Calu3 (cell line): ENCODE measurements around the gene RABGEF1. TPM values are rescaled to one million over a fixed set of nuclear protein-coding genes. Genes with fewer than 3 reads are reported as not detected.

Source experiments
- BruUV-seq: library from RNA; stranded (reverse); fragments of 400-500 nt; replicated peaks from 2 replicates; lab custom pipeline; 2021; lab: Mats Ljungman, UMichigan
- CTCF ChIA-PET: fragments of 300-600 bp; sonication (Branson Sonifier 250); formaldehyde crosslinking; loops from one replicate; lab custom pipeline; 2022; ENCODE audit warnings: antibody characterized with exemption; lab: Charles Lee
- DNase-seq: peaks from one replicate; pipeline ENCODE4 v3.0.0; 2022
- H3K27ac Mint-ChIP-seq: one replicate; pipeline ENCODE4 v1.8.0; 2022; ENCODE audit warnings: mixed read lengths; ENCODE audit not compliant: unreplicated experiment
- H3K27me3 Mint-ChIP-seq: one replicate; pipeline ENCODE4 v1.8.0; 2022; ENCODE audit warnings: mixed read lengths; ENCODE audit not compliant: unreplicated experiment
- H3K36me3 Mint-ChIP-seq: one replicate; pipeline ENCODE4 v1.8.0; 2022; ENCODE audit warnings: mild to moderate bottlenecking, moderate library complexity, mixed read lengths; ENCODE audit not compliant: insufficient read depth, unreplicated experiment
- H3K4me1 Mint-ChIP-seq: one replicate; pipeline ENCODE4 v1.8.0; 2022; ENCODE audit warnings: mild to moderate bottlenecking, low read depth, mixed read lengths; ENCODE audit not compliant: unreplicated experiment
- H3K4me3 Mint-ChIP-seq: one replicate; pipeline ENCODE4 v1.8.0; 2022; ENCODE audit warnings: mild to moderate bottlenecking, low read depth, moderate library complexity, mixed read lengths; ENCODE audit not compliant: unreplicated experiment
- H3K9me3 Mint-ChIP-seq: one replicate; pipeline ENCODE4 v1.8.0; 2022; ENCODE audit warnings: low read depth, mixed read lengths; ENCODE audit not compliant: unreplicated experiment
- intact Hi-C: fragments of 100-400 bp; cut with micrococcal nuclease; formaldehyde crosslinking; loops from one replicate; pipeline ENCODE4 v1.10.0; 2022; ENCODE audit not compliant: unreplicated experiment
- total RNA-seq: library from RNA; stranded (reverse); gene quantifications from 2 replicates; pipeline ENCODE4 v1.2.3, GENCODE V29; 2022
- TF ChIP-seq, protein P1 (sequence below): fragments of 200-600 bp; IDR thresholded peaks from one replicate; pipeline ENCODE4 v1.8.0; 2022; ENCODE audit warnings: antibody characterized with exemption; ENCODE audit not compliant: unreplicated experiment

The RABGEF1 gene
- total RNA-seq, 1 experiment from 2014 or later: 12.2 TPM

DNA sequence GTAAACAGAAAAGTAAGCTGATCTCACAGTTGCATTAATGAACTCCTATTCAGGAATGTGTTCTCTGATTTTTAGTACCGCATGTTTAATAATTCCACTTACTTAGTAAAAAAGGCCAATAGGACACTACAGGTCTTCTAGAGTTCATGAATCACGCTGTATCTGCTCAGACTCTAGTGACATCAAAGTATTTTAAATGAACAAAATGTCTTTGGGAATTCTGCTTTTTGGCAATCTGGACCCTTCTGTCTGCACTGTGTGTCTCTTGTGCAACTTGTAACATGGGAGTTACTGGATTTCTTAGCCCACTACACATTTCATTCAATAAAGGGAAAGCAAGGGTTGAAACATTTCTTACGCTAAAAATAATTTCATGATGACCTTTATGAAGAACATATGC lies 50.2 kb downstream of the RABGEF1 start:
- Mint-ChIP-seq H3K9me3 (no peaks in the 10 kb centered on the region), H3K4me3 (no peak overlapping the region), H3K4me1 (no peaks in the 10 kb centered on the region), H3K27me3 (no peaks in the 10 kb centered on the region), H3K27ac (no peak overlapping the region), H3K36me3 (peaks cover 20% of the 10 kb centered on the region)
- DNase-seq: no peak
- intact Hi-C loops: no loop called here
- CTCF ChIA-PET: no interaction called here
- BruUV-seq: no TSS peak
- TF ChIP-seq, protein P1, sequence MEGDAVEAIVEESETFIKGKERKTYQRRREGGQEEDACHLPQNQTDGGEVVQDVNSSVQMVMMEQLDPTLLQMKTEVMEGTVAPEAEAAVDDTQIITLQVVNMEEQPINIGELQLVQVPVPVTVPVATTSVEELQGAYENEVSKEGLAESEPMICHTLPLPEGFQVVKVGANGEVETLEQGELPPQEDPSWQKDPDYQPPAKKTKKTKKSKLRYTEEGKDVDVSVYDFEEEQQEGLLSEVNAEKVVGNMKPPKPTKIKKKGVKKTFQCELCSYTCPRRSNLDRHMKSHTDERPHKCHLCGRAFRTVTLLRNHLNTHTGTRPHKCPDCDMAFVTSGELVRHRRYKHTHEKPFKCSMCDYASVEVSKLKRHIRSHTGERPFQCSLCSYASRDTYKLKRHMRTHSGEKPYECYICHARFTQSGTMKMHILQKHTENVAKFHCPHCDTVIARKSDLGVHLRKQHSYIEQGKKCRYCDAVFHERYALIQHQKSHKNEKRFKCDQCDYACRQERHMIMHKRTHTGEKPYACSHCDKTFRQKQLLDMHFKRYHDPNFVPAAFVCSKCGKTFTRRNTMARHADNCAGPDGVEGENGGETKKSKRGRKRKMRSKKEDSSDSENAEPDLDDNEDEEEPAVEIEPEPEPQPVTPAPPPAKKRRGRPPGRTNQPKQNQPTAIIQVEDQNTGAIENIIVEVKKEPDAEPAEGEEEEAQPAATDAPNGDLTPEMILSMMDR: no peak

DNA sequence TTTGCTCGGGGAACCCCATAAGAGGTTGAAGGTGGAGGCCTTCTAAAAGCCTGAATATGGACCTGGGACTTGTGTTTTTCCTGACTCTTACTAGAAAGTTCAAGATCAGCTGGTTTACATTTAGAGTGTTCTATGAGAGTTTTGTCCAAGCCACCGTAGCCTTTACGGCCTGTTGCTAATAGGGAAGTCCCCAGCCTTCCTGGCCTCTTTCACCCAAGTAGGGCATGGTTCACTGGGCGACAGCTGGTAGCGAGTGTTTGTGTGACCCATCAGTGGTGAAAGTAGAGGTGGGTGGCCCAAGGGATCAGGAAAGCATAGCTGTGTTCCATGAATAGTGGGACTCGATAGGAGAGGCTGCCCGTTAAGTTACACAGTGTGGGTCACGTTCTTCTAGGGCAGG lies 60.1 kb downstream of the RABGEF1 start:
- CTCF ChIA-PET: no interaction called here
- H3K27ac Mint-ChIP-seq: no peak overlapping the region
- intact Hi-C loops: no loop called here
- no peak overlapping the region for H3K4me3 Mint-ChIP-seq
- TF ChIP-seq, protein P1: no peak
- DNase-seq: no peak
- BruUV-seq: no TSS peak
- no peaks in the 10 kb centered on the region for H3K4me1 Mint-ChIP-seq
- no peaks in the 10 kb centered on the region for H3K9me3 Mint-ChIP-seq
- peaks cover 4% of the 10 kb centered on the region for H3K36me3 Mint-ChIP-seq
- no peaks in the 10 kb centered on the region for H3K27me3 Mint-ChIP-seq

DNA sequence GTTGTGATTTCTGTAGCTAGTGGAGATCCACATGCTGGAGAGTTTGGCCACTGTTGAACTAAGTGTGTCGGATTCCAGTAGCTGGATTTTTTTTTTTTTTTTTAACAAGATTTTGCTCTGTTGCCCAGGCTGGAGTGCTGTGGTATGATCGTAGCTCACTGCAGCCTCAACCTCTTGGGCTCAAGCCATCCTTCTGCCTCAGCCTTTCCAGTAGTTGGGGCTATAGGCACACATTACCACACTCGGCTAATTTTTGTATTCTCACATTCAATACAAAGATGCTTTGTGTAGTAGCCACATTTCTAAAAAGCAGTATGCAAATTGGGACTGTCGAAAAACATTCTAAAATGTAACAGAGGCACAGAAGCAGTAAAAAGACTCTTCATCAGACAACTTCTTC lies 63.5 kb downstream of the RABGEF1 start:
- intact Hi-C loops: no loop called here
- Mint-ChIP-seq H3K4me1 (no peaks in the 10 kb centered on the region), H3K27ac (no peak overlapping the region), H3K27me3 (no peaks in the 10 kb centered on the region), H3K36me3 (peaks cover 15% of the 10 kb centered on the region), H3K9me3 (no peaks in the 10 kb centered on the region), H3K4me3 (no peak overlapping the region)
- DNase-seq: no peak
- TF ChIP-seq, protein P1: no peak
- no TSS peak for BruUV-seq
- CTCF ChIA-PET: no interaction called here

DNA sequence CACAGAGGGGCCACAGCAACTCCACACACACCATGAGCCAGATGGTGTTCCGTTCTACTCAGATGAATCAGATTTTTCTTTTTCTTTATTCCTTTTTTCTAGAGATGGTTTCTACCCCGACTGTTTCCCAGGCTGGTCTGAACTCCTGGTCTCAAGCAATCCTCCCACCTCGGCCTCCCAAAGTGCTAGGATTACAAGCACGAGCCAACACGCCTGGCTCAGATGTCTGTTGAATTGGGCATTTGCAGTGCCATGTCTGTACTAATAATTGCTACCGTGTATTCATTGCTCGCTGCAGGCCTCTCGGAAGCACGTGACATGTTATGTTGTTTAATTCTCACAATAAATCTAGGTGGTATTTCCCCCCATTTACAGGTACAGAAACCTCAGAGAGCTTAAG lies 67.2 kb downstream of the RABGEF1 start:
- DNase-seq: no peak
- H3K4me1 Mint-ChIP-seq: no peaks in the 10 kb centered on the region
- H3K36me3 Mint-ChIP-seq: peaks cover 15% of the 10 kb centered on the region
- TF ChIP-seq, protein P1: no peak
- no peak overlapping the region for H3K27ac Mint-ChIP-seq
- BruUV-seq: no TSS peak
- H3K4me3 Mint-ChIP-seq: no peak overlapping the region
- H3K9me3 Mint-ChIP-seq: no peaks in the 10 kb centered on the region
- CTCF ChIA-PET: no interaction called here
- intact Hi-C loops: no loop called here
- H3K27me3 Mint-ChIP-seq: no peaks in the 10 kb centered on the region
